MCF 10A (cell line): ENCODE results near the gene NRROS. TPM values are rescaled to one million over a fixed set of nuclear protein-coding genes. Genes with fewer than 3 reads are reported as not detected.

Source experiments
- BruUV-seq: library from RNA; stranded (reverse); fragments of 400-500 nt; replicated peaks from 2 replicates; lab custom pipeline; 2021; lab: Mats Ljungman, UMichigan
- CTCF ChIA-PET: fragments of 300-600 bp; sonication (Branson Sonifier 250); formaldehyde crosslinking; extraction: SDS; loops from one replicate; lab custom pipeline; 2021; ENCODE audit warnings: antibody characterized with exemption, inconsistent platforms; lab: Yijun Ruan, JAX
- POLR2A ChIA-PET: fragments of 300-600, 350-650 bp; sonication (Branson Sonifier 250); formaldehyde crosslinking; extraction: SDS; loops from one replicate; lab custom pipeline; 2020; ENCODE audit warnings: antibody characterized with exemption, inconsistent platforms; lab: Yijun Ruan, JAX
- DNase-seq: peaks from one replicate; pipeline ENCODE4 v3.0.0-alpha.2; 2018; ENCODE audit not compliant: unreplicated experiment
- H3K27ac Mint-ChIP-seq: one replicate; pipeline ENCODE4 v1.8.0; 2022; ENCODE audit warnings: mild to moderate bottlenecking, low read depth, mixed read lengths; ENCODE audit not compliant: unreplicated experiment
- H3K27me3 Mint-ChIP-seq: one replicate; pipeline ENCODE4 v1.8.0; 2022; ENCODE audit warnings: mixed read lengths; ENCODE audit not compliant: insufficient read depth, unreplicated experiment
- H3K36me3 Mint-ChIP-seq: one replicate; pipeline ENCODE4 v1.8.0; 2022; ENCODE audit warnings: mild to moderate bottlenecking, moderate library complexity, mixed read lengths; ENCODE audit not compliant: insufficient read depth, unreplicated experiment
- H3K4me1 Mint-ChIP-seq: one replicate; pipeline ENCODE4 v1.8.0; 2022; ENCODE audit warnings: mixed read lengths; ENCODE audit not compliant: insufficient read depth, unreplicated experiment
- H3K4me3 Mint-ChIP-seq: one replicate; pipeline ENCODE4 v1.8.0; 2022; ENCODE audit warnings: mild to moderate bottlenecking, moderate library complexity, mixed read lengths; ENCODE audit not compliant: unreplicated experiment
- H3K9me3 Mint-ChIP-seq: one replicate; pipeline ENCODE4 v1.8.0; 2022; ENCODE audit warnings: mixed read lengths; ENCODE audit not compliant: unreplicated experiment
- CTCF ChIP-seq: fragments of 200-600 bp; IDR thresholded peaks from one replicate; pipeline ENCODE4 v1.8.0; 2022; ENCODE audit warnings: antibody characterized with exemption, mild to moderate bottlenecking; ENCODE audit not compliant: unreplicated experiment
- intact Hi-C: fragments of 100-400 bp; cut with micrococcal nuclease; formaldehyde crosslinking; loops from 2 replicates; pipeline ENCODE4 v1.14.1; 2022
- total RNA-seq: library from RNA; stranded (reverse); gene quantifications from 2 replicates; pipeline ENCODE4 v1.2.3, GENCODE V29; 2022

The NRROS gene
- total RNA-seq, 1 experiment from 2014 or later = not detected

GRCh38 chr3:196643761-196644160, 4.3 kb downstream of the NRROS start:
- TF ChIP-seq CTCF = no peak
- no peak overlapping the region for H3K4me3 Mint-ChIP-seq
- intact Hi-C loops = no loop called here
- H3K36me3 Mint-ChIP-seq = no peaks in the 10 kb centered on the region
- CTCF ChIA-PET = interaction anchor here (0.6 to 1.7 kb wide), 2 partner anchors 11 to 64 kb away, joined by 3 to 4 read pairs; no protein-coding TSS in a partner anchor
- no peaks in the 10 kb centered on the region for H3K27me3 Mint-ChIP-seq
- no peak overlapping the region for H3K27ac Mint-ChIP-seq
- H3K9me3 Mint-ChIP-seq = no peaks in the 10 kb centered on the region
- BruUV-seq = no TSS peak
- no peak for DNase-seq
- H3K4me1 Mint-ChIP-seq = peaks cover 5% of the 10 kb centered on the region
- POLR2A ChIA-PET = no interaction called here

- Mint-ChIP-seq H3K36me3 (no peaks in the 10 kb centered on the region), H3K4me1 (peaks cover 5% of the 10 kb centered on the region), H3K27ac (no peak overlapping the region), H3K9me3 (no peaks in the 10 kb centered on the region), H3K4me3 (no peak overlapping the region), H3K27me3 (no peaks in the 10 kb centered on the region)
- DNase-seq = no peak
- BruUV-seq = no TSS peak
- ChIA-PET POLR2A (interaction anchor here (0.6 kb wide), 1 partner anchor 781 kb away, joined by 3 read pairs; no protein-coding TSS in a partner anchor), CTCF (interaction anchor here (0.6 to 1.7 kb wide), 3 partner anchors 12 to 65 kb away, joined by 3 to 4 read pairs (median 3); no protein-coding TSS in a partner anchor)
- no peak for TF ChIP-seq CTCF
- intact Hi-C loops = no loop called here
Observed at GRCh38 chr3:196645096-196645495, 5.6 kb downstream of the NRROS start.

GRCh38 chr3:196645897-196646665, 6.6 kb downstream of the NRROS start:
- POLR2A ChIA-PET = no interaction called here

More at GRCh38 chr3:196645897-196646665, 6.6 kb downstream of the NRROS start:
- Mint-ChIP-seq H3K4me1 (peaks cover 13% of the 10 kb centered on the region), H3K36me3 (no peaks in the 10 kb centered on the region), H3K27me3 (no peaks in the 10 kb centered on the region), H3K4me3 (no peak overlapping the region), H3K27ac (no peak overlapping the region), H3K9me3 (no peaks in the 10 kb centered on the region)
- TF ChIP-seq CTCF = no peak
- no peak for DNase-seq
- CTCF ChIA-PET = no interaction called here
- intact Hi-C loops = no loop called here
- no TSS peak for BruUV-seq
